Stimulated activated naive CD8-positive, alpha-beta T cell treated with anti-CD3 and anti-CD28 coated beads, Interleukin-15, Interleukin-2, amounts not matched to agents 100 U/mL and 50 U/mL, for 24 hours (primary cell): ENCODE data around the gene ACAT2.
"Not testable (repeated sequence)": the region's sequence is repeated elsewhere in the genome, so short reads cannot be mapped to it uniquely, and the experiment has no call there.

ENCODE experiments used
- ATAC-seq: fragments of 150-1000 bp; cut with Tn5 transposase; one replicate; pipeline ENCODE4 v1.10.0; 2021
- DNase-seq: peaks from one replicate; pipeline ENCODE4 v3.0.0; 2021

ACAT2 gene

GRCh38 chr6:159772196-159772595 lies 10.4 kb downstream of the ACAT2 start:
- ATAC-seq, result no peak
- no peak for DNase-seq

- DNase-seq (no peak), ATAC-seq (no peak)
Observed at GRCh38 chr6:159777240-159777904, 15.5 kb downstream of the ACAT2 start.

GRCh38 chr6:159778131-159778530 lies 16.3 kb downstream of the ACAT2 start:
- ATAC-seq (no peak), DNase-seq (no peak)

- ATAC-seq (no peak), DNase-seq (no peak)
Observed at GRCh38 chr6:159778542-159779103, 16.8 kb downstream of the ACAT2 start.

GRCh38 chr6:159788276-159788675 lies 26.4 kb downstream of the ACAT2 start:
- ATAC-seq, result no peak
- DNase-seq, result peak; percentile 24

GRCh38 chr6:159788753-159789376 lies 27.0 kb downstream of the ACAT2 start:
- peak; percentile 46 for DNase-seq
- ATAC-seq, result no peak

- ATAC-seq, result peak; percentile 84
- peak; percentile 99 for DNase-seq
Observed at GRCh38 chr6:159789377-159790148, 27.7 kb downstream of the ACAT2 start, which contains the start of gene TCP1. TSS of gene TCP1 (minus strand) at chr6:159789602. CDS start at chr6:159789468, 134 bp downstream.

GRCh38 chr6:159790149-159790955 lies 28.5 kb downstream of the ACAT2 start, which contains the start of gene MRPL18:
TSS of gene MRPL18 (plus strand) at chr6:159790467. CDS start at chr6:159790588, 121 bp downstream.
- ATAC-seq, result peak; percentile 92
- DNase-seq, result peak; percentile 89

- DNase-seq, result peak; percentile 27
- ATAC-seq, result no peak
Observed at GRCh38 chr6:159790956-159791598, 29.2 kb downstream of the ACAT2 start.

GRCh38 chr6:159794976-159795375 lies 33.1 kb downstream of the ACAT2 start:
- not testable (repeated sequence) for DNase-seq, ATAC-seq

- ATAC-seq, result no peak
Observed at GRCh38 chr6:159797554-159797953, 35.7 kb downstream of the ACAT2 start.

GRCh38 chr6:159800141-159800865 lies 38.5 kb downstream of the ACAT2 start, which contains the start of gene PNLDC1:
TSS of gene PNLDC1 (plus strand) at chr6:159800276. CDS start at chr6:159800308, 32 bp downstream.
- no peak for ATAC-seq
- no peak for DNase-seq

More at GRCh38 chr6:159797554-159797953, 35.7 kb downstream of the ACAT2 start:
- no peak for DNase-seq

GRCh38 chr6:159801935-159802334 lies 40.1 kb downstream of the ACAT2 start:
- no peak for ATAC-seq
- no peak for DNase-seq

GRCh38 chr6:159804504-159804903 lies 42.7 kb downstream of the ACAT2 start:
- ATAC-seq (no peak), DNase-seq (no peak)

GRCh38 chr6:159805440-159806020 lies 43.7 kb downstream of the ACAT2 start:
- no peak for ATAC-seq
- DNase-seq, result no peak

GRCh38 chr6:159806021-159806458 lies 44.2 kb downstream of the ACAT2 start:
- DNase-seq (no peak), ATAC-seq (no peak)

- ATAC-seq, result no peak
- DNase-seq, result no peak
Observed at GRCh38 chr6:159807150-159807858, 45.5 kb downstream of the ACAT2 start.

GRCh38 chr6:159808647-159809046 lies 46.8 kb downstream of the ACAT2 start:
- ATAC-seq (no peak), DNase-seq (no peak)

- no peak for ATAC-seq
Observed at GRCh38 chr6:159809149-159809548, 47.3 kb downstream of the ACAT2 start.

More at GRCh38 chr6:159809149-159809548, 47.3 kb downstream of the ACAT2 start:
- no peak for DNase-seq
